HG03342 (cell line): ENCODE measurements around the gene SPOCK1.

Experiments
- ATAC-seq: cut with Tn5 transposase; IDR thresholded peaks from one replicate; pipeline ENCODE4 v1.9.1; 2021; ENCODE audit warnings: mild to moderate bottlenecking, moderate library complexity; ENCODE audit not compliant: unreplicated experiment

SPOCK1 gene

DNA sequence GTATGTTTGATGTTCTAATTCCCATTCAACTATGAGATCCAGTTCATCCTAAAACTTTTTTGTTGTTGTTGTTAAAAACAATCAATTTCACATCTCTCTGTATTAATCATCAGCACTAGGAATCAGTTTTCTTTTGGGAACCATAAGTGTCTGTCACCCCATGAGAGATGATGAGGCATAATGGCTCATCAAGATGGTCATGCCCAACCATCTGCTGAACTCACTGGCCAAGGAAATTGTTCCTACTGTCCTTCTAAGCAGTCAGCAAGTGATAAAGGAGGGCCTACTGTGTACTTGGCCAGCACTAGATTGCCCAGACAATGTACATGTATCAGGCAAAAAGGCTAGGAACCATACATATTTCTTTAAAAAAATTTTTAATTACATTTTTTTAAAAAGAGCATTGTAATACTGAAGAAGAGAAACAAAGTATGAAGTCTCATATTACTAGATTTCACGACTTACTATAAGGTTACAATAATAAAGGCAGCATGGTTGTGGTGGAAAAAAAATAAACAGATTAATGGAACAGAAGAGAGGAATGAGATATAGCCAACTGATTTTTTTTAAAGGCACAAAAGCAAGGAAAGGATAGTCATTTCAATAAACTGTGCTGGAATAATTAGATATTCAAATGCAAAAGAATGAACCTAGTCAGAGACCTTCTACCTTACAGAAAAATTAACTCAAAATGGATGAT lies 458.3 kb downstream of the SPOCK1 start:
- ATAC-seq, result no peak

DNA sequence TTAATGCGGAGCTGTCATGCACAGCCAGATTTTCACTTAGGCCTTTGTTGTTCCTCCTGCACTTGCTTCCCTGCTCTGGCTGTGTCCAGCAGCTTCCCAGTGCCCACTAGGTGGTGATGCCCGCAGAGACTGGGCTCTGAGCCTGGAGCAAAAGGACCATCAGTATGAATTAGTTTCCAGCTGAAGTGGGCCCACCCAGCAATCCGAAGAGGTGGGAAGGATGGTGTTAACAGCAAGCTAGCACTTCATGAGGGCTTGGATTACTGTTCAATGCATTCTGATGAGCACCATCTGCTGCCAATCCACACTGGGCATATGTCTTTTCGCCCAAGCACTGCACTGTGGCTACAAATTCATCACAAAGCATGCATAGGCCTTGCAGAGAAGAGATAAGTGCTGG lies 459.1 kb downstream of the SPOCK1 start:
- ATAC-seq, result no peak

DNA sequence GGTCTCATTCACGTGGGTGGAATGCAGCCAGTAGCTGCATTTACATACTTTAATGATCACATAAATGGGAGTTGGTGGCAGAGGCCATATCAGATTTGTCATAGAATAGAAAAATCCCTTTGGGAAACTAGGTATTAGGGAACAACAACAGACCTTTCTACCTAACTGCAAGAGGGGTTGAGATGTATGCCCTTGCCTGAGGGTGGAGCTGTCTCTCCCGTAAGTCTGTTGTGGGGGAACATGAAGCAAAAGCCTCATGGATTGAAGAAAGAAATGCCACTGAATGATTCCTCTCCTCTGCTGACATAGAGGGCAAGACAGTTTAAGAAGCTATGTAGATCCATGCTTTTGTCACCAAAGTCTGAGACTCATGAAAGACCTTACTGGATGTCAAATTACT lies 461.3 kb downstream of the SPOCK1 start:
- no peak for ATAC-seq

DNA sequence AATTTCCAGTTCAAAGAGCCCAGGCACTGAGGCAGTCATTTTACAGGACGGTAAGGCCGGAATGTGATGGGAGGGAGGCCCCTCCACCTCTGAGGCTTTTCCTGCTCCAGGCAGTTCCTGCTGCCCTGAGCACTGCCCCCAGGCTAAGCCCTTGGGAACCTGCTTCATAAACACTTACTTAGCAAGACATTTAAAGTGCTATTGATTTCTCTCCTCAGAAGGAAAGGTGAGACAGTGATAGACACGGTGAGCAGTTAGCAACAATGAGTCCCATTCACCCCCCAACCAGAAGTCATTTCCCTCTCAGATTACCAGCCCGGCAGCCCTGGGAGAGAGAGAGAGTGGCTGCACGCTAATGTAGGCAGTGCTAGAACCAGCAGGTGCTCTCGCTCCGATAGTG lies 462.5 kb downstream of the SPOCK1 start:
- no peak for ATAC-seq

DNA sequence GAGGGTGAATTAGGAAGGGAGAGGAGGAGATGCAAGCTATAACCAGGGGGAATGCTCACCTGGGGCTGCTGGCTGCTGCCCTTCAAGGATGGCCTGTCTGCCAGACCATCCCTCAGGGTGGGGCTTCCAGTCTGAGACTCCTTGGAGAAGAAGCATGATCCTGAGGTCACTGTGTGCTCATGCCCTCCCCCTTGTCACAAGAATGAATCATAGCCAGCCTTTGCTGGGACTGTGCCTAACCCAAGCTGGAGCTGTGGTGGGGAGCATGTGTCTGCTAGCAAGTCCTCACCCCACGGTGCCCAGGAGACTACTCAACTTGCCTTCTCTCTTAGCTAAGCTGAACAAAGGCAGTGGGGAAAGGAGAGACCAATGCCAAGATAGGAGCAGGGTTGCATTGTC lies 463.6 kb downstream of the SPOCK1 start:
- no peak for ATAC-seq

DNA sequence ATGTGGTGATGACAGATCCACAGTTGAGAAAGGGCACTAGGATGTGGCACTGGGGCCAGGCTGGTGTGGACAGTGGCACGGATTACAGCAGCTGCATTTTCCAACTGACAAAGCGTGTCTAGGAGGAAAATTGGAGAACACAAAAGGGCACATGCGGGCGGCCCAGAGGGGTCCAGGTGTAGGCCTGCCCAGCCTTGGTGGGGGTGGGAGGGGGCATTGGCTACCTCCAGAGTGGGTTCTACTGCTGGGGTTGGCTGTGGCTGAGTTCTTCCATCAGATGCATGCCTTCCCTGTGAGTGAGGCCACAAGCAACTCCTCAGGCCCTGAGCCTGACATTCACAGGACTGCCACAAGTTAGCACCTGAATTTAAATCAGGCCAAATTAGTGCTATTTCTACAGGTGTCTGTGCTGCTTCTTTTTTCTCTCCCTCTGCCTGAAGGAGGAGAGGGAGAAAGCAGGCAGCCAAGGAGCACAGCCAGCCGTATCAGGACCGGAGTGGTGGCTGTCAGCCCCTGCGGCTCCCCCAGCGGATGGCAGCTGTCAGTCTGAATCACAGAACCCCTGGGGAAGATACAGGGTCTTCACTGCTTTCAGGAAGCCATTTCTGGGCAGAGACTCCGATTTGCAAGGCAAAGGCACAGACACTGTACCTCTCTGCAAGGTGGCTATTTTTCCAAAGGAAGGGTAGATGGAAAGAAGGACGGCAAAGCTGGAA lies 464.2 kb downstream of the SPOCK1 start:
- ATAC-seq, result no peak

DNA sequence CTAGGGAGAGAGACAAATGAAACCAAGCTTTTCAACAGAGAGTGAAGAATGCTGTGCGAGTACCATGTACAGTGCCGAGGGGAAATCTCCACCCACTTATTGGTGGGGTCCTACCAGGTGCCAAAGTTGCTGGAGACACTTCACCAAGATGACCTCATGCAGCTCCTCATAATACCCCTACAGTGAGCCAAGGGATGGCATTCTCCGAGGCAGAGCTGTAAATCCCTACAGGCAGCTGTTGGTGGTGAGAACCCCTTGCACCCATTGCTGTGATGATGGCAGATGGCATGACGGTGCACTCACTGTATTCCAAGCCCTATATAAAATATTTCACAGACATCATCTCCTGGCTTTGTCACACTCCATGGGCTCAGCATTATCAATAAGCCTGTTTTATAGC lies 464.9 kb downstream of the SPOCK1 start:
- no peak for ATAC-seq

DNA sequence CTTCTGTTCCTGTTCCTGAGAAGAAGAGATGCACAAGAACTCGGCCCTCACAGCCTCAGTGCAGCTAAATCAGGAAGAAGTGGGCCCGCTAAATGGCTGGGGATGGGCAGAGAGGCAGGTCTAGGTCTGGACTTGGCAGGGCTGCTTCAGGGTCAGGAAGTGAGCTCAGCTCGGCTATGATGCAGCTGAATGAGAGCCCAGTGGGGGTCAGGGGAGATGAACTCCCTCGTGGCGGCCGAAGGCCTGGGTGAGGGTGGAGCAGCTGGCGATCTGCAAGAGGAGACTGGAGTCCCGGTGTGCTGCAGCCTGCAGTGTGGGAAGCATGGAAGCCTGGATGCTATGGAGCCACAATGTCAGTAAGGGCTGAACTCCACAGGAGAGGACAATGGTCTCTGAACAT lies 466.2 kb downstream of the SPOCK1 start:
- ATAC-seq, result no peak

DNA sequence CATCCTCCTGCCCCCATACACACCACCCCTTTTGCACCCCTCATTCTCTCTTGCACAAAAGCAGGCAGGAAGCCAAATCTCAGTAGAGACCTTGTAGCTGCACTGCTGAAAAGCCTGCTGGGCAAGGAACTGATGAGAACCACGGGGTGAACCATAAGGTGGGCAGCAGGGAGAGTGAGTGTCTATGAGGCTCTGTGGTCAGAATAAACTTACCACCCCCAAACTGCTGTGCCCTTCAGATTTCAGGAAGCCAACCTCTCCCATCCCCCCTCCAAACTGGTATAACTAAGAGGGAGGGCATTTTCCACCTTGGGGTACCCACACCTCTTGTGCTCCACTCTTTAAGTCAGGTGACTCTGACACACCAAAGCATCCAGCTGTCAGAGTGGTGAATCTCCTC lies 471.4 kb downstream of the SPOCK1 start:
- ATAC-seq, result no peak

DNA sequence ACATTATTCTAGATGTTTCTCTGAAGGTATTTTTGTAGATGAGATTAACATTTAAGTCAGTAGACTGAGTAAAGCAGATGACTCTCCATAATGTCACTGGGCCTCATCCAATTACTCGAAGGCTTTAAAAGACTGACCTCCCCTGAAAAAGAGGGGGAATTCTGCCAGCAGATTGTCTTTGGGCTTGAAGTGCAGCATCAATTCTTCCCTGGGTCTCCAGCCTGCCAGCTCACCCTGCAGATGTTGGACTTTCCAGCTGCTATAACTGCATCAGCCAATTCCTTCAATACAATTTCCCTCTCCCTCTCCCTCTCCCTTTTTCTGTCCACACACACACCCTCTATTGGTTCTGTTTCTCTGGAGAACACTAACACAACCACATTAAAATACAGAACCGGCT lies 472.8 kb downstream of the SPOCK1 start:
- ATAC-seq, result no peak

DNA sequence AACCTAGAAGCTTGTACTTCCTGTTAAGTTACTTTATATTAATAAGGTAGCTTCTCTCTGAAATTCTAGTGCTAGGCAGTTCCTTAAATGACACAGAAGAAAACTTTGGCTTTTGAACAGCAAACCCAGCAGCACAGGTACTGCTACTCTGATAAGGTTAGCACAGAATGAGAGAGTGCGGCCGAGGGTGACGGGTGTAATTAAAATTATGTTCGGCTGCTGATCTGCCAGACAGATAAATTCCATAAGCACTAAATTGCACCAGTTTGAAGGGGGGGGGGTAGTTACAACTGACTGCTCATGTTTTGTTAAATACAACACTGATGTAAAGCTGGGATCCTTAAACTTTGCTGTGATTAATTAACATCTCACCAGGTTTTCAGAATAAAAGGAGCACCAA lies 475.1 kb downstream of the SPOCK1 start:
- no peak for ATAC-seq

DNA sequence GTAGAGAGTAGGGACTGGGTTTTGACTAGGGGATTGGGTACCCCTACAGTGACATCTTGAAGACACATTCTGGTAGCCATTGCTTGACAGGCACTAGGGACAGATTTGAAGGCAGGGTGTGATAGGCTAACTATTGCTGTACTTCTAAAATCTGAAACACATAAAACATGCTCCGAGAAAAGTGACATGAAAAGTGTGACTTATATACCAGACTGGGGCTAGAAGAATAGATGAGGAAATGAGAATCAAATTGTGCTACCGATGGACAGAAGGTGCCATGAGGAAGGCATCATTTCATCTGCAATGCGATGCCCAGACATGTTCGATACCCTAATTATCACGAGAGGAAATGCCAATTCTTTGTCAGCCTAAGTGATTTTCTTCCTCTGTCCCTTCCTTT lies 475.8 kb downstream of the SPOCK1 start:
- ATAC-seq, result no peak

DNA sequence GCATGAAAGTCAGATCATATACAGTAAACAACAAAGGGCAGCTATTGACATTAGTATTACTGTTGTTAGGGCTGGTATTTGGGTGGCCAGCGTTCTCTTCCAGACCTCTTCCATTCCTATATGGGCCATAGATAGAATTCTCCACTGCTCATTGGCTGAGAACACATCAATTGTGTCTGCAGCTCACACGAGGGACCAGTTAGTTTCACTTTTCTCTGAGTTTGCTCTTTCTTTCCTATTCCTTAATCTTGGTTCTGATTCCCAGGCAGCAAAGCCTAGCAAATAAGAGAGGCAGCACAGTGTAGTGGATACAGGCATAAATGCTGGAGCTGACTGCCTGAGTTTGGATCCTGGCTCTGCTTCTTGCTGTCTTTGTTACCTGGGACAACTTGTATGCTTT lies 476.4 kb downstream of the SPOCK1 start:
- no peak for ATAC-seq

DNA sequence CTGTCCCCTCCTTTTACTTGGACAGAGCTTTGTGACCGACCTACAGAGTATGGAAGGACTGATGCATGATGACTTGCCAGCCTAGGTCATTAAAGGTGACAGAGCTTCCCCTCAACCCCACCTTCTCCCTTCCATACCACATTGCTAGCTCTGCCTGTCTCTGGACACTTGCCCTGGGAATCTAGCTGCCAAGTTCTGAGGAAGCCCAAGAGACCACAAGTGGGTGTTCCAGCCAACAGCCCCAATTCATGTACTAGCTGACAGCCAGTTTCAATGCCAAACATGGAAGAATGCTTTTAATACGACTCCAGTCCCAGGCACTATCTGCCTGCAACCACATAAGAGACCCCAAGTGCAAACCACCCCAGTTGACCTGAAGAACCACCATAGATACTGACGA lies 477.1 kb downstream of the SPOCK1 start:
- ATAC-seq, result no peak

DNA sequence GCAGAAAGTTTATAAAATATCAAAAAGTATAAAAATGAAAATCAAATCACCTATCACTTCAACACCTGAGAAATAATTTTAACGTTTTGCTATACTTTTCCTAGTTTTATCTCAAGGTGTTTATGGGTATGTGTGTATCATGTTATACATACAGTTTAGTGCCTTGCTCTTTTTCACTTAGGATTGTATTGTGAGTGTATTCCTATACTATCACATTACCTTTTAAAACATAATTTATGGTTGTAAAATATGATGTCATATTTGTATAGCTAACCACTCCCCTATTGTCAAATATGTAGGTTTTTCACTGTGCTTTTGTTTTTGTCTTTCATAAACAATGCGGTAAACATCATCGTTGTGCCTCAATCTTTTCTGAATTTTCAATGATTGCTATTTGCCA lies 479.9 kb downstream of the SPOCK1 start:
- ATAC-seq, result no peak

DNA sequence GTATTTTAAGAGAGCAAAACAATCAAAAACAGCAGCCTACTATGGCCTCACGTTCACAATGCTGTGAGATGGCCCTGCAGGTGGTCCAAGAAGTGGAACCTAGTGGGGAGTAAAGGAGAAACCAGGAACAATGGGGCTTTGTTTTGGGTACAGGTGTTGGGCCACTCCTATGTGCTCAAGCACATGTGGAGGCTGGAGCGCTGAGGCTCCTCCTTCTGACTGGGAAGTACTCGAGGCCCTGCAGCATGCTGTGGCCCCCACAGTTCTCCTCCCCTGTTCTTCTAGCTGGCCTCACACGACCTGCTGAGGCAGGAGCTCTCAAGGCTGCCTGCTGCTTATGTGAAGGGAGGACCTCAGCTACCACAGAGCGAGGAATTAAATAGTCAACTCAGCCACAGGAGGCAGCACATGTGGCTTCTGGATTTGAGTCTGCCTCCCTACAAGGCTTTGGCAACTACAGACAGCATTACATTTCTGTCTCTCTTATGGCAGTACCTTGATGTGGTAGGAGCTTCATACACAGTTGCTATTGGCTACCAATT lies 482.3 kb downstream of the SPOCK1 start:
- no peak for ATAC-seq

DNA sequence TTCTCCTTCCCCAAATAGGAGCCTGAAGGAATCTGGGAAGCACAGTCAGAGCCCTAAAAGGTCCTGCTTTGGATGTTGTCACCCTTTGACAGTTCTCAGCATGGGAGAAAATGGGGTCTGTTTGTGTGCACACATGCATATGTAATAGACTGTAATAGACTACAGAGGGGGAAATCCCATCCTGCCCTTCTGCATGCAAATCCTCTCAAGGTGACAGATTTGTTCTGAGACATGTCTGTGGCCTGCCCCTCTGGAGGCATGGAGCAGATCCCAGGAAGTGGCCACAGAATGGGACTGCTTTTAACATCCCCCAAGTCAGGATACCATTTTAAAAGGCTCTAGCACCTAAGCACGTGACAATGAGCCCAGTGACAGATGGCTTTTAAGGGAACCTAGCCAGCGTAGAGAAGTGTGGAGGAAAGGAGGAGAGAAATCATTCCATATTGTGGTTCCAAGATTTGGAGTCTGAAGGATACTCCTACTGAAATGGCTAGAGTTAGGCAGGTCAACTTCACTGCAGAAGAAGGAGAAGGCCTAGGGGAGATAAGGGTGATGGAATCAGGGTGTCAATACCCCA lies 483.5 kb downstream of the SPOCK1 start:
- no peak for ATAC-seq

DNA sequence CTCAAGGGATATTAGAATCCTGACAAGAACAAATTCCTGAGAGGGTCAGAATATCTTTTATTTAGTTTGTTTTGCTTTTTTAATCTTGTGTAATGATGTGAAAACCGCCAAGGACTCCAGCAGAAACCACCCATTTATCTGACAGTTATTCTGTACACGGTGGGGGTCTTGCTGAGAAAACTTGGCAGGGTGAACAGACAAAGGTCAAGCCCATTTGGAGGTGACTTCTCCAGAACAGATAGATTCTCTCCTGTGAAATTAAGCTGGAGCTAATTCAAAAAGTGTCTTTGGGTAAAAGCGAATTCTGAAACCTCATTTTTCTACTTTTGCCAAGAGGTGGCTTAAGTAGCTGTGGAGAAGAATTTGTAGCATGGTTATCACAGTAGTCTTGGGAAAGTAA lies 484.4 kb downstream of the SPOCK1 start:
- ATAC-seq, result no peak

DNA sequence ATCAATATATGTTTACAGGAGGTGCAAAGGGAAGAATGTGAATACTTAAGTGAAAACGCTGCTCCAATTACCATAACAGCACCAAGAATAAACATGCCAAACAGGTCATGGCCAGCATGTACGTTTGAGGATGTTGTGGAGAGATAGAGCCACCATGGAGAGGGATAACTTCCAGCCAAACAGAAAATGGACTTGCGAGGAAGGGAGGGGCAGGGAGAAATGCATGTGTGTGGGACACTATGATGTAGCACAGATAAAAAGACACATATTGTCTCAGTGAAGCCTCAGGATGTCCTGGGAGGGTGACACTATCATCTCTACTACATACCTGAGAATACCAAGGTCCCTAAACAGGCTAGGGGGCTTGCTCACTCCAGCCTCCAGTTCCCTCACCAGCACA lies 488.9 kb downstream of the SPOCK1 start:
- no peak for ATAC-seq

DNA sequence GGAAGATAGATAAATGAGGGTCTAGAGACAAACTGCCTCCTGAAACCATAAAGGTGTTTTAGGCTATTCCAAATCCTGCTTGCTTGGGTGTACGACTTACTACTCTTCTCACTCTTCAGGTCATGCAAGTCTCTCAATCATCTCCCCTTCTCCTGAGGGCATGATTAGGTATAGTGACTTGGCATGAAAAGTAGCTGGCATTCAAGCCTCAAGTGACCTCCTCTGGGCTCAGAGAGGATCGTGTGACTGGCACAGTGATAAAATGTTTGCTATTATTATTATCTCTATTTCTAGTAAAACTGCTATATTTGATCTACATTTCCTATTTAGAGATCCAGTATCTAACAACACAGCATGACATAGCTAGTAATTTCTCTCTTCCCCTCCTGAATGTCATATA lies 494.8 kb downstream of the SPOCK1 start:
- no peak for ATAC-seq

DNA sequence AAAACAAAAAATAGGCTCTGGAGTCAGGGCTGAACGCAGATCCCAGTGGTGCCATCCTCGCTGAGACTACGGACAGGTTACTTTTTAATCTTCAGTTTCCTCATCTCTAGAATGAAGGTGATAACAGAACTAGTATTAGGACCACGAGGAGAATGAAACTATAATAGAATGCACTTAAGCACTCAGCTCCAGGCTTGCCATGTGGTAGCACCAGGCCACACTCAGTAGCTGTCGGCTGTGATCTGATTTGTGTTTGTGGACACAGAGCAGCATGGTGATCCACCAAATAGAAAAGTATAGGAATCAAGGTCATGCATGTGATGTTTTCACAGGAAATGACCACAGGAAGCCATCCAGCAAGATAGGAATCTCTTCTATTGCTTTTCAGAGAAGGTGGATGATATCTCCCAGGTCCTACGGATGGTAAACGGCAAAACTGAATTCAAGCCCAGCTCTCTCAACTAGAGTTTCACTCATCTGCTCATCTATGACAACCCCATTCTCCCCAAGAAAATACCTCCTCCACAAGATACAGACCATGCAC lies 498.0 kb downstream of the SPOCK1 start:
- ATAC-seq, result no peak

DNA sequence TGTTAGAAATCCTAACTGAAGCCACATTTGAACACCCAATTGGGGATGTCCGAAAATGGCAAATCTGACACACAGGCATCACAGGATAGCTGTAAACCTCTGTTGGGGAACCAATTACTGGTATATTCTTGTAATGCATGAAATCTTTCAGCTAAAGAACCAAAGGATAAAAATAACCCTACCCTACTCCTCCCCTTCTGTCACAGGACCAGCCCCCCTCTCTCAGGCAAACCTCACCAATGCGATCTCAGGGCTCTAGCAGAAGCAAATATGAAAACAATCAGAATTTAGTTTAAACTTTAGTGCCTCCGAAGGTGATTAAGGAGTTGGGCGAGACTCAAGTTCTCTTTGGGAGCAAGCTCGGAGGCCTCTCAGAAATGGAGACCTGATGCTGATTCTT lies 499.3 kb downstream of the SPOCK1 start:
- ATAC-seq, result no peak
